HG02798 (cell line): ENCODE data around the gene DDX4.
"Not testable (repeated sequence)": the region's sequence is repeated elsewhere in the genome, so short reads cannot be mapped to it uniquely, and the experiment has no call there.

ENCODE experiments used
- ATAC-seq: cut with Tn5 transposase; IDR thresholded peaks from one replicate; pipeline ENCODE4 v1.9.1; 2021; ENCODE audit warnings: mild to moderate bottlenecking; ENCODE audit not compliant: unreplicated experiment, poor library complexity

DDX4 gene

DNA sequence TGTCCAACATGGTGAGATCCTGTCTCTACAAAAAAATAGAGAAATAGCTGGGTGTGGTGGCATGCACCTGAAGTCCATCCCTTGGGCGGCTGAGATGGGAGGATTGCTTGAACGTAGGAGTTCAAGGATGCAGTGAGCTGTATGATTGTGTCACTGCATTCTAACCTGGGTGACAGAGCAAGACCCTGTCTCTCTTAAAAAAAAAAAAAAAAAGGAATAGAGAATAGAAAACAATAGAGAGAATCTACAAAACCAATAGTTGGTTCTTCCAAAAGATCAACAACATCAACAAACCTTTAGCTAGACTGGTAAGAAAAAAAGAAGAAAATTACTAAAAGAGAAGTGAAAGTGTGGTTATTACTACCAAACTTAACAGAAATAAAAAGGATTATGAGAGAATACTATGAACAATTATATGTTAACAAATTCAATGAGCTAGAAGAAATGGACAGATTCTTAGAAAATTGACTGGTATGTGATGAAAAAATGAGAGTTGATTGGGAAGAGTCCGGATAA is 17.6 kb upstream of the DDX4 start:
- no peak for ATAC-seq

DNA sequence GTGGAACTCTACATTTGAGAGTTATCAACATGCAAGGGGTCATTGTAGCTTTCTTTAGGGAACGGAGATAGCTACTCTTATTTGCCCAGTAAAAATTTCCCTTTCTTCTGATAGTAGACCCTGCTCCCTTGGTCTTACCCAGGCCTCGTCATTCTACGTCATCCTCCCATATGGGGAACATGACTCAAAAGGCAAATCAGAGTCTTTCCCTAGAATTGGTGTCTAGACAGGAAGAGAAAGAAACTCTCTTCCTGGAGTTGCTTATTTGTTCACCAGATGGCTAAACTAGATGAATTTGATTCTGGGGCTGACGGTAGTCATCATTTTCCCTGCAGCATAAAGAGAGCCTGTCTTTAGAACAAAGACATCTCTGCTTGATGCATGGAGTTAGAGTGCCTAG is 13.6 kb upstream of the DDX4 start:
- ATAC-seq = no peak

DNA sequence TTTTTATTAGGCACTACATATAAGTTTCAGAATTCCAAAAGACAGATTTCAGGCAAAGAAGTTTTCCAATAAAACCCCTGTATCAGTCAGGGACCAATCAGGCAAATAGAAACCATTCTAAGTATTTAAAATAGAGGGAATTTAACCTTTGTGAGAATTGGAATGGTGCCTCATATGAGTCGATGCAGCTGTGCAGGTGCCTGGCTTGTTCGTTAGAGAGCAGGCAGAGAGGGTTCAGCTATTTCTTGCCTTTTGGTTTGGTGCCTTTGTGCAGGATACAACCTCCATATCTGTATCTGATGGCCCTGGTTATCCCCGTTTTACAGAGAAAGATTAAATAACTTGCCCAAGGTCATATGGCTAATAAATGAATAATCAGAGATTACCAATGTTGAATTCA is 6.0 kb upstream of the DDX4 start:
- no peak for ATAC-seq

- no peak for ATAC-seq
Measured at GRCh38 chr5:55732585-55732984, 5.3 kb upstream of the DDX4 start.

- no peak for ATAC-seq
Measured at GRCh38 chr5:55734658-55735057, 3.2 kb upstream of the DDX4 start.

GRCh38 chr5:55742778-55743177 is 4.9 kb downstream of the DDX4 start:
- ATAC-seq = no peak

- no peak for ATAC-seq
Measured at GRCh38 chr5:55747778-55748318, 10.0 kb downstream of the DDX4 start.

GRCh38 chr5:55749387-55749786 is 11.5 kb downstream of the DDX4 start:
- no peak for ATAC-seq

DNA sequence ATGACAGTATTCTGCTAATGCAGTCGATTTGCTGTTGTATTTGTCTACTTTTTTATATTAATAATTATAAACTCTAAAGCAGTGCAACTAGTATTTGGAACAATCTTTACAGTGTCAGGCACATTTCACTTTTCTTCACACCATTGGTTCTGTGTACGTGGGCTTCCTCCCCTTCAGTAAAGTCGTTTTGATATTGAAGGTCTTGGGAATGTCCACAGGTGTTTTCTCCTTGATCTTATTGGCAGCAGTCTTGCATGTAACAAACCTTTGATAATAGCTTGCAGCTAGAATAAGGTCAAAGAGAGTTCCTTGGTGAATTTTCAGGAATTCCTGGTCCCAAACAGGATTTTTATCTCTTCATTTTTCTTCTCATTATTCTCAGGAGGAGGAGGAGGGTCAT is 12.2 kb downstream of the DDX4 start:
- no peak for ATAC-seq

DNA sequence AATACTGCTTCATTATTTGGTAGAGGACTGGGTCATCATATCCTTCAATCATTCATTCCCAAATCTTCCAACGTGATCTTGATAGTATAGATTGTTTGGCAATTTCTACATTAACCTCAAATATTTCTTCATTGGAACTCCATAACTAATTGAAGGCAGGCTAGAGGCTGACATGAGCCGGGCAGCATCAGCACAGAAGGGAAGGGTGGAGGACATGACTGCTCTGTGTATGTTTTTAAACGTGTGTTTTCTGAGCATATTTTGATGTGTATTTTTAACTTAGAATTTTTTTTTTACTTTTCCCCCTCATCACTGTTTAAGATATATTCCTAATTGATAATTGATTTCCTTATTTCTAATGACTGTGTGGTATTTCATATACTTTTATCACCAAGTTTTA is 12.6 kb downstream of the DDX4 start:
- no peak for ATAC-seq

DNA sequence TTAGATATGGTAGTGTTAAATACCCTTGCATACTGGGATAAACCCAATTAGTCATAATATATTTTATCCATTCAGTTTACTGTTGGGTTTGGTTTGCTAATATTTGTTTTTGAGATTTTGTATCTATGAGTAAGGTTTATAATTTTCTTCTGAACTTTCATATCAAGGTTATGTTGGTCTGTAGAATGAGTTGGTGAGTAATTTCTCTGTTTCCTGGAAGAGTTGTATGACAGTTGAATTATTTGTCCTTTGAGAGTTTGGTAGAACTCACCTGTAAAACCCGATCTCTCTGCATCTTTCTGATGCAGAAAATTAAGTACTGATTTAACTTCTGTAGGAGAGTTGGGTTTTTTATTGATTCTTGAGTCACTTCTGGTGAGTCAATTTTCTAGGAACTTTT is 20.4 kb downstream of the DDX4 start:
- no peak for ATAC-seq

DNA sequence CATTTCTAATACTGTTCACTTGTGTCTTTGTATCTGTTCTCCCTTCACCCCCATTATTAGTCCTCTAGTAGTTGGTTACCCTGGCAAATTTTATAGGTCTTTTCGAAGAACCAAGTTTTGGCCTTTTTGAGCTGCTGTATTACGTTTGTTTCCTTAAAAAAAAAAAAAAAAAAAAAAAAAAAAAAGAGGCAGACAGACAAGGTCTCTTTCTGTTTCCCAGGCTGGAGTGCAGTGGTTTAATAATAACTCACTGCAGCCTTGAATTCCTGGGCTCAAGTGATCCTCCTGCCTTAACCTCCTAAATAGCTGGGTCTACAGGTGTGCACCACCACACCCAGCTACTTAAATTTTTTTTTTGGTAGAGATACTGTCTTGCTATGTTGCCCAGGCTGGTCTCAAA is 20.9 kb downstream of the DDX4 start:
- ATAC-seq = no peak

DNA sequence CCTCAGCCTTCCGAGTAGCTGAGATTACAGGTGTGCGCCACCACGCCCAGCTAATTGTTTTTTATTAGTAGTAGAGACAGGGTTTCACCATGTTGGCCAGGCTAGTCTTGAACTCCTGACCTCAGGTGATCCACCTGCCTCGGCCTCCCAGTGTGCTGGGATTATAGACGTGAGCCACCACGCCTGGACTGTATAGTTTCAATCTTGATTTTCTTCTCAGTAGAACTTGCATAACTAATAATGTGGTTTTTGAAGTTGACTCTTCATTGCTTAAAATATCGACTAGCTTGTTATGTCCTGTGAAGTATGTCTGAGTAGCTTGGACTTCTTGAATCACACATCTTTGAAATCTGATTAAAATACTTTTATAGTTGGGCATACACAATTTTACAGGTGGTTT is 23.9 kb downstream of the DDX4 start:
- not testable (repeated sequence) for ATAC-seq

- no peak for ATAC-seq
Measured at GRCh38 chr5:55763746-55764420, 26.0 kb downstream of the DDX4 start.

GRCh38 chr5:55768279-55768678 is 30.4 kb downstream of the DDX4 start:
- no peak for ATAC-seq

DNA sequence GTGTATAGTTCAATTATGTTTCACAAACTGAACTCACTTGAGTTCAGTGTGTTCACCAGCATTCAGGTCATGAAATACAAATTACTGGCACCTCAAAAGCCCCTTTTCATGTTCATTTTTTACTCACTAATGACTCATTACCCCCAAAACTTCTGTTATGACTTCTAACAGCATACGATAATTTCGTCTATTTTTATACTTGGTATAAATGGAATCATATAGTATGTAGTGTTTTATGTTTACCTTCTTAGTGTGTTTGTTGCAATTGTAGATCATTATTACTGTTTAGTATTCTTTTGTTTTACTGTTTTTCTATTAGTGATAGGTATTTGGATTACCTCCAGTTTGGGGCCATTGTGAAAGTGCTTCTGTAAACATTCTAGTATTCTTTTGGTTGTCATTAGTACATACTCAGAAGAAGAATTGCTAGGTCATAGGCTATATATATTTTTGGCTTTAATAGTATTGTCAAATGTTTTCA is 33.4 kb downstream of the DDX4 start:
- ATAC-seq = peak; percentile 70

GRCh38 chr5:55773057-55773456 is 35.2 kb downstream of the DDX4 start:
- no peak for ATAC-seq

DNA sequence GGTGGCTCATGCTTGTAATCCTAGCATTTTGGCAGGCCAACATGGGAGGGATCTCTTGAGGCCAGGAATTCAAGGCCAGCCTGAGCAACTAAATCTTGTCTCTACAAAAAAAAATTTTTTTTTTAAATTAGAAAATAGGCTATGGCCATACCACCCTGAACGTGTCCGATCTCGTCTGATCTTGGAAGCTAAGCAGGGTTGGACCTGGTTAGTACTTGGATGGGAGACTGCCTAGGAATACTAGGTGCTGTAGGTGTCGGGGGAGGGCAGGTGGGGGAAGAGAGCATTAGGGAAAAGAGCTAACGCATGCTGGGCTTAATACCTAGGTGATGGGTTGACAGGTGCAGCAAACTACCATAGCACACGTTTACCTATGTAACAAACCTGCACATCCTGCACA is 39.5 kb downstream of the DDX4 start:
- no peak for ATAC-seq

DNA sequence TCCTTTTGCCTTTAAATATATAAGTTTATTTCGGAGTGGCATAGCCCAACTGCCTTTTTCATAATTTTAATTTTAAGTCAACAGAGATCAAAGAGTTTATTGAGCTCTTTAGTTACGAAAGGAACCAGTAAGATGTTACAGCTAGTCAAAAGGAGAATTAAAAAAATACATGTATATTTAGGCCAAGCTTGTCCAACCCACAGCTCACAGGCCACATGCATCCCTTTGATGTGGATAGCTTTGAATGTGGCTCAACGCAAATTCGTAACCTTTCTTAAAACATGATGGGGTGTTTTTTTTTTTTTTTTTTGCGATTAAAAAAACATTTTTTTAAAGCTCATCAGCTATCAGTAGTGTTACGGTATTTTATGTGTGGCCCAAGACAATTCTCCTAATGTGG is 63.1 kb downstream of the DDX4 start:
- no peak for ATAC-seq

GRCh38 chr5:55808814-55809213 is 71.0 kb downstream of the DDX4 start:
- not testable (repeated sequence) for ATAC-seq

DNA sequence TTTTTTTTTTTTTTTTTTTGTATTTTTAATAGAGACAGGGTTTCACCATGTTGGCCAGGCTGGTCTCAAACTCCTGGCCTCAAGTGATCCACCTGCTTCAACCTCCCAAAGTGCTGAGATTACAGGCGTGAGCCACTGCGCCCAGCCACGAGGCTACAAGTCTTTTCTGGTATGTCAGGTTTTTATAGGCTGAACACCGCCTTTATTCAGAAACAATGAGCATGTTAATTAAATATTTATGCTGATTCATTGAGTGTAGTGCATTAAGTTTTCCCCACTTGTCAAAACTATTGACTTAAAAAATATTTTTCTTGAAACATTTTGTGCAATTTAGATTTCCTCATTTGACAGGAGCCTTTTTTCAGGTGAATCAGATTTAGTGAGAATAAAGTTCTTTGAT is 78.1 kb downstream of the DDX4 start:
- ATAC-seq = not testable (repeated sequence)

GRCh38 chr5:55816342-55816741 is 78.5 kb downstream of the DDX4 start:
- no peak for ATAC-seq
